ENCODE results near the gene FAM76A. TPM values are rescaled to one million over a fixed set of nuclear protein-coding genes. Genes with fewer than 3 reads are reported as not detected.

FAM76A gene
- total RNA-seq, 6 experiments from 2014 or later = 3.5 to 7.4 (median 4.9) TPM

- Histone ChIP-seq H3K27me3 (no peaks in the 10 kb centered on the region), H3K27ac (no peak overlapping the region), H3K4me3 (no peak overlapping the region), H3K4me1 (peaks cover 0 to 1% (median 0%) of the 10 kb centered on the region in 4 donors), H3K36me3 (no peaks in the 10 kb centered on the region), H3K9me3 (no peaks in the 10 kb centered on the region)
- no peak for DNase-seq
- intact Hi-C loops (cut with DNase I) = no loop called here
- no peak for ATAC-seq
- WGBS (ENCODE audit: insufficient coverage, low coverage, low lambda C conversion rate, missing lambda C conversion rate) = 93% methylated on average over 2 of the region's 2 CpGs
- no peak for TF ChIP-seq POLR2A (IDR thresholded peaks at IDR 0.05)
- no peak for TF ChIP-seq CTCF (IDR thresholded peaks at IDR 0.05)
These were observed 15.2 kb upstream of the FAM76A start for GRCh38 chr1:27710574-27710973.

- TF ChIP-seq CTCF (IDR thresholded peaks at IDR 0.05) = no peak
- TF ChIP-seq POLR2A (IDR thresholded peaks at IDR 0.05) = no peak
- DNase-seq (no peak), ATAC-seq (no peak)
- no peaks in the 10 kb centered on the region for H3K9me3 ChIP-seq
- H3K27ac ChIP-seq = no peak overlapping the region
- no peaks in the 10 kb centered on the region for H3K27me3 ChIP-seq
- WGBS (ENCODE audit: insufficient coverage, low coverage, low lambda C conversion rate, missing lambda C conversion rate) = 39% methylated on average over 3 of the region's 3 CpGs
- intact Hi-C loops (cut with DNase I) = no loop called here
- H3K36me3 ChIP-seq = no peaks in the 10 kb centered on the region
- peaks cover 0 to 6% (median 0%) of the 10 kb centered on the region in 4 donors for H3K4me1 ChIP-seq
- no peak overlapping the region for H3K4me3 ChIP-seq
These were observed 12.5 kb upstream of the FAM76A start for GRCh38 chr1:27713139-27713725.

GRCh38 chr1:27713869-27714513, 11.8 kb upstream of the FAM76A start:
- 80% methylated on average over 3 of the region's 3 CpGs for WGBS (ENCODE audit: insufficient coverage, low coverage, low lambda C conversion rate, missing lambda C conversion rate)
- DNase-seq (no peak), ATAC-seq (no peak)
- no peak overlapping the region for H3K4me3 ChIP-seq
- no peaks in the 10 kb centered on the region for H3K27me3 ChIP-seq
- TF ChIP-seq POLR2A (IDR thresholded peaks at IDR 0.05) = no peak
- TF ChIP-seq CTCF (IDR thresholded peaks at IDR 0.05) = no peak
- intact Hi-C loops (cut with DNase I) = no loop called here
- H3K36me3 ChIP-seq = no peaks in the 10 kb centered on the region
- peaks cover 0 to 6% (median 0%) of the 10 kb centered on the region in 4 donors for H3K4me1 ChIP-seq
- H3K9me3 ChIP-seq = no peaks in the 10 kb centered on the region
- no peak overlapping the region for H3K27ac ChIP-seq

- no peaks in the 10 kb centered on the region for H3K27me3 ChIP-seq
- no peak overlapping the region for H3K27ac ChIP-seq
- H3K9me3 ChIP-seq = no peaks in the 10 kb centered on the region
- DNase-seq (no peak), ATAC-seq (no peak)
- WGBS (ENCODE audit: insufficient coverage, low coverage, low lambda C conversion rate, missing lambda C conversion rate) = 59% methylated on average over 2 of the region's 2 CpGs
- no peaks in the 10 kb centered on the region for H3K36me3 ChIP-seq
- peaks cover 0 to 10% (median 0%) of the 10 kb centered on the region in 4 donors for H3K4me1 ChIP-seq
- no peak overlapping the region for H3K4me3 ChIP-seq
- TF ChIP-seq POLR2A (IDR thresholded peaks at IDR 0.05) (no peak), CTCF (IDR thresholded peaks at IDR 0.05) (no peak)
- intact Hi-C loops (cut with DNase I) = no loop called here
These were observed 9.4 kb upstream of the FAM76A start for GRCh38 chr1:27716262-27716895.

Data from right lobe of liver (tissue), 6 donors.